GM18907 (cell line): ENCODE results near the gene SNX15.
A peak's percentile ranks its signal among the peaks of the same experiment; 100 is the strongest.
"Not testable (repeated sequence)": the region's sequence is repeated elsewhere in the genome, so short reads cannot be mapped to it uniquely, and the experiment has no call there.

Experiments
- ATAC-seq: cut with Tn5 transposase; IDR thresholded peaks from one replicate; pipeline ENCODE4 v1.9.1; 2021; ENCODE audit warnings: mild to moderate bottlenecking, moderate library complexity; ENCODE audit not compliant: unreplicated experiment

The SNX15 gene

DNA sequence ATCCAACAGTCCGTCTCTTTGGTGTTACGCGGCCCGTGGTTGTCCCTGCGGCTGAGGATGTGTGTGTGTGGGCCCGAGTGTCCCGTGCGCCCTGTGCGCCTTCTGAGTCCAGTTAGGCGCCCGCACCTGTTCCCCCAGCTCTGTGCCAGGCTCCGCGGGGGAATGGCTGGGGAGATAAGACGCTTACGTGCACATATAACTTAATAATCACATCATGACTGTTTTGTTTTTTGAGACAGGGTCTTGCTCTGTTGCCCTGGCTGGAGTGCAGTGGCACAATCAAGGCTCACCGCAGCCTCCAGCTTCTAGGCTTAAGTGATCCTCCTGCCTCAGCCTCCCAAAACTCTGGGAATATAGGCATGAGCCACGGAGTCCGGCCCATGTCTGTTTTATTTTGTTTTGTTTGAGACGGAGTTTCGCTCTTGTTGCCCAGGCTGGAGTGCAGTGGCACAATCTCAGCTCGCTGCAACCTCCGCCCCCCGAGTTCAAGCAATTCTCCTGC is 12.5 kb upstream of the SNX15 start:
- peak; percentile 4 for ATAC-seq

DNA sequence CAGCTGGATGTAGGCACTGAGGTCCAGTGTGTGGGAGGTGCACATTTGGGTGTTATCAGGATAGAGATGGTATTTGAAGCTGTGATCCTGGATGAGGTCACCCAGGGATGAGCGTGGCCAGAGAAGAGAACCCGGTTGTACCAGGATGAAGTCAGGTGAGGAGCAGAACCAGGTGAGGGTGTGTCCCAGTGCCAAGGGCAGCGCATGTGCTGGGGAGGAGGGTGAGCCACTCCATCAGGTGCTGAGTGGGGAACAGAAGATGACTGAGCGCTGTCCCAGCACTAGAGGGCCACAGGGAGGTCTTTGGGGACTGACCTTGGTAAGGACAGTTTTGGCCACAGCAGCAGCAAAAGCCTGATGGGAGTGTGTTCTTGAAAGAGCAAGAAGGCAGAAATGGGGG is 10.5 kb upstream of the SNX15 start:
- no peak for ATAC-seq

DNA sequence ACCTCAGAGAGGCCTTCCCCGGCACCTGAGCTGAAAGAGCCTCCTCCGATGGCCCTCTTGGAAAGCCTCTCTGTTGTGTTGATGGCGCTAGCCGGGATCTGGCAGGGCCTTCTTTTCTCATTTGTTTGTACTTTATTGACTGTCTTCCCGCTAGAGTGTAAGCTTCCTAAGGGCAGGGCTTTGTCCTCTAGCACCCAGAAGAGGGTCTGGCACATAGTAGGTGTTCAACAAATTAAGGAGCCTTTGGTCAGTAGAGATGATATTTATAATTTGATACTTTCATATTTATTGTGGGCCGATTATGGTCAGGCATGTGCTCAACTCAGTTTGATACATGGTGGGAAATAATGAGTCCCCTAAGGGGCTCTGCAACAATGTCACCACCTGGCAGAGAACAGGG is 9.3 kb upstream of the SNX15 start:
- ATAC-seq, result no peak

DNA sequence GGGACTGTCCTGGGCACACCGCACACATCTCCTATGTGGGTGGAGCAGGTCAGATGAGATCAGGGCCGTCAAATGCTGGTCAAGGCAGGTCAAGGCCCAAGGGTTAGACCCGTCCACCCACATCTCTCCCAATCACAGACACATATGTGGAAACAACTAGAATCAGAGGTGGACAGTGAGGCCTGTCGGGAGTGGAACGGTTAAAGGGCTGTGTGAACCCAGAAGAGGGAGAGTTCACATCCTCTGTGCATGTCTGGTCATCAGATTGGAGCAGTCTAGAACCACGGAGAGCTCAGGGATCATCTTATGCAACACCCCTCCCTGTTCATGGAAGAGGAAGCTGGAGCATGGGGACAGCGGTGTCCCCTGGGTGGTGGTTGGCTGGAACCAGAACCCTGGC is 7.4 kb upstream of the SNX15 start:
- no peak for ATAC-seq

DNA sequence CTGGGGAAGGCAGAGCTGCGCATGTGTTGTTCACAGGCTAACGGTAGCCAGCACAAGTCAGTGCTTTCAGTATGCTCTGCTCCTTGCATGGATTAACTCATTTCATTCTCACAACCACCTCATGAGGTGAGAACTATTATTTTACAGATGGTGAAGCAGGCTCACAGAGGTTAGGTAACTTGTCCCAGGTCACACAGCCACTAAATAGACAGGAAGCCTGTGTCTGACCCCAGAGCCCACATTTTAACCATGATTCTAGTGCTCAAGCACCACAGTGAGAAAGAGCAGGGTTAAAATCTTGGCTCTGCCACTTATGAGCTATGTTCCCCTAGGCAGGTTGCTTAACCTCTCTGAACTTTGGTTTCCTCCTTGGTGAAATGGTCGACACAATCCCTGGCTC is 6.2 kb upstream of the SNX15 start:
- no peak for ATAC-seq

DNA sequence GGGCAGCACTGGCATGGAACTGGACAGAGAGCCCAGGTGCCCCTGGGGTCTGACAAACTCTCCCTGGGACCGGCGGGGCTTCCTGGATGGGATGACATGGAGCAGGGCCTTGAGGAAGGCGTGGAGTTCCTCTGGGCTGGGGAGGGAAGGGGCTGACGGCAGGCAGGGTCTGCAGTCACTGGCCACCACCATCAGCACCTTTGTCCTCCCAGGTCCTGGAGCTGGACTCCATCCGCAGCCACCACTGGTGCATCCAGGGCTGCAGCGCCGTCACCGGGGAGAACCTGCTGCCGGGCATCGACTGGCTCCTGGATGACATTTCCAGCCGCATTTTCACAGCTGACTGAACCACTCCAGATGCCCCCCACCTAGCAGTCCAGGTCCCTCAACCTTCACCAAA is 5.7 kb upstream of the SNX15 start:
- ATAC-seq, result no peak

DNA sequence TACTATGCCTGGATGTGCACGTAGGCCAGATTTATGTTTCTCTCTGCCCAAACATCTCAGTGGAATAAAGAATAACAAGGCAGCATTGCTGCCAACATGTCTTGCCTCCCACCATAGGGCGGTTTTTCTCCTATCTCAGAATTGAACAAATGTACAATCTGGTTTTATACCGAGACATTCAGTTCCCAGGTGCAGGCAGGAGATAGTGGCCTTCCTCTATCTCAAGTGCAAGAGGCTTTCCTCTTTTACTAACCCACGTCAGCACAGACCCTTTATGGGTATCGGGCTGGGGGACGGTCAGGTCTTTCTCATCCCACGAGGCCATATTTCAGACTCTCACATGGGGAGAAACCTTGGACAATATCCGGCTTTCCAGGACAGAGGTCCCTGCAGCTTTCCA is 3.7 kb upstream of the SNX15 start:
- ATAC-seq, result not testable (repeated sequence)

DNA sequence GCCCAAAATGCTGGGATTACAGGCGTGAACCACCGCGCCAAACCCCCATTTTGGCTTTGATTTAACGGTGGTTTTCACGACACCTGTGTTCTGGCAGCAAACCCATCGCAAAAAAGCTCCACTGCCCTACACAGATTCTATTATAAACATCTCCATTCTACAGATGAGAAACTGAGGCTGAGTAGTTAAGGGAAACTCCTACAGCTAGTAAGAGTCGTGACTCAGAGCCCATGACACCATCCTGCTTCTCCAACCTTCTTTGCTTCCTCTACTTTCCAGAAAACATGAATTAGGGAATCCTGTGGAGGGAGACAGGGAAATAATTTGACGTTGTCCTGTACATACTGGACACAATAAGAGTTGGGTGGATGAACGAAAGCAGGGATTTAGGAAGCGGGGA is 429 bp upstream of the SNX15 start:
- no peak for ATAC-seq

DNA sequence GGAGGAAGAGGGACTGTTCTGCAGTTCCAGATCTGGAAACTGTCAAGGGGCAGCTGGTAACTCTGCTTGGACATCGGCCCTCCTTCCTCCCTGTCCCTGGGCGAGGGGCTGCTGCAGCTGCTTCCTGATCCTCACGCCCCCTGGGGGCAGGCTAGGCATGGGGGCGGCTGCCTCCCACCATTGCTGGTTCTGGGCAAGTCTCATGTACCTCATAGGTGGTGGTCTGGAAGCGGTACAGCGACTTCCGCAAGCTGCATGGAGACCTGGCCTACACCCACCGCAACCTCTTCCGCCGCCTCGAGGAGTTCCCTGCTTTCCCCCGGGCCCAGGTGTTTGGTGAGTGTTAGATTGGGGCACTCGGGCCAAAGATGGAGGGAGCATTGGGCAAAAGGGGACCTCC is 5.0 kb downstream of the SNX15 start:
- no peak for ATAC-seq

DNA sequence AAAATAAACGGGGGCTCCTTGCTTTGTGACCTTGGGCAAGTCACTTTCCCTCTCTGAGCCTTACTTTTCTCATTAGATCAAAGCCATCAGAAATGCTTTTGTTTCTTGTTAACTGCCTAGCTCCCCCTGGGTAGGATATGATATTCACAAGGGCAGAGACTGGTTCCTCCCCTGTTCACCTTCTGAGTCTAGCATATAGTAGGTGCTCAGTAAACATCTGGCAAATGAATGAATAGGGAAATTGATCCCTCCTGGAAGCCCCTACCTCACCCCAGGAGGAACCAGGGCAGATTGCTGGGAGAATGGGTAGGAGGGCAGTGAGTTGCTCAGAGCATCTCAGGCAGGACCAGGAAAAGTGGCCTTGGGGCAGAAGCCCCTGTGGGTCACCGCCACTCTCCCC is 7.2 kb downstream of the SNX15 start:
- ATAC-seq, result no peak

DNA sequence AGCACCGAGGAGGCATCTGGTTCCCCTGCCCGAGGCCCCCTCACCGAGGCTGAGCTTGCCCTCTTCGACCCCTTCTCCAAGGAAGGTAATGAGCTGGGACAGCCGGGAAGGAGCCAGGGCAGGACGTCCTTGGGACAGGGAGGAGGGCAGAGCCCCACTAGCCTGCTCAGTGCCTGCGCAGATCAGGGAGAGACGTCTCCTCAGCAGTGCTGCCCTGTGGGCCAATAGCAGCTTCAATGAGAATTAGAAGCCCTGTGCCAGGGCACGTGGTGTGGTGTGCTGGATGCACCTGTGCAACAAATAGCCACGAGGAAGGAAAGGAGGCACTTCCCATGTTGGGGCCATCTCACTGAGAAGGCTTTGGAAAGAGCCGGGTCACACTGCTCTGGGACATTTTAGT is 8.3 kb downstream of the SNX15 start:
- ATAC-seq, result no peak

DNA sequence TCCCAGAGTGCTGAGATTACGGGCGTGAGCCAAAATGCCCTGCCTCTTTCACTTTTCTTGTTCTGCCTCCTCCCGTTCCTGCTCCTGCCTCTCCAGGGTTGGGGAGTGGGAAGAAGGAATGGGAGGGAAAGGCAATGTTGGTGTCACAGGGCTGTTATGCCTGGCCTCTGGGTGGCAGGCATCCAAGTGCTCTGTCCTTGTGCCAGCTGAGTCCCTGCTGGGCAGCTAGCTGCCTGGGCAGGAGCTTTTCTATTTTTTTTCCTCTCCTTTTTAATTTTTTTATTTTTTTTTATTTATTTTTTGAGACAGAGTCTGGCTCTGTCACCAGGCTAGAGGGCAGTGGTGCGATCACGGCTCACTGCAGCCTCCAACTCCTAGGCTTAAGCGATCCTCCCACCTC is 9.7 kb downstream of the SNX15 start:
- ATAC-seq, result no peak

DNA sequence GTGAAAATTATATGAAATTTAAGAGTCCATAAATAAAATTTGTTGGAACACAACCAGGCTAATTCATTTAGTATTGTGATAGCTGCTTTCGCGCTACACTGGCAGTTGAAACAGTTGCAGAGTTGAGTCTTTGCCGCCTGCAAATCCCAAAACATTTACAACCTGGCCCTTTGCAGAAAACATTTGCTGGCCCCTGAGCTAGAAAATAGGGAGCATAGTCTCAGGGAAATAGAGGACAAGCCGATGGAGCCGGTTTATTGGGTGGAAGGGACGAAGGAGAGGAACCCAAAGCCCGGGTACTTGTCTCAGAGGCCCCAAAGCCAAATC is 13.2 kb downstream of the SNX15 start:
- ATAC-seq, result no peak

DNA sequence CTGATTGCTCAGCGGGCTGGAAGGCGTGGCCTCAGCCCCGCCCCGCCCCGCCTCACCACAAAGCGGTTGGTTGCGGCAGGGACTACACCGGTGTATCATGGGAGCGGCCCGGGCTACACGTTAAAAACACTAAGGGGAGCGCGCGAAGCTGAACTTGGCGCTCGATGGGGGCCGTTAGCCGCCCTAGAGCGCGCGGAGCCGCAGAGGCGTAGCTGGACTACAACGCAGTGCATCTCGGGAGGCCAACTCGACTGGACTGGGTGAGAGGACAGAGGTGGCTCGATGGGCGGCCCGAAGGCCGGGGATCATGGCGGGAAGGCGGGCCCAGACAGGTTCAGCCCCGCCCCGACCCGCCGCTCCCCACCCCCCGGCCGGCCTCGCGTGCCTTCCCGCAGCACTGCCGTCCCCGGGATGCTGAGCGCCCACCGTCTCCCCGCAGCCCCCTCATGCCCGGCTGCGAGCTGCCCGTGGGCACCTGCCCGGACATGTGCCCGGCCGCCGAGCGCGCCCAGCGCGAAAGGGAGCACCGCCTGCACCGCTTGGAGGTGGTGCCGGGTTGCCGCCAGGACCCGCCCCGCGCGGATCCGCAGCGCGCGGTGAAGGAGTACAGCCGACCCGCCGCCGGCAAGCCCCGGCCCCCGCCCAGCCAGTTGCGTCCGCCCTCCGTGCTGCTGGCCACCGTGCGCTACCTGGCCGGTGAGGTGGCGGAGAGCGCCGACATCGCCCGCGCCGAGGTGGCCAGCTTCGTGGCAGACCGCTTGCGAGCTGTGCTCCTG is 13.8 kb downstream of the SNX15 start, which contains the start of gene SAC3D1:
Gene SAC3D1 (plus strand): TSS at position 364 of the 776 bp plus-strand sequence. CDS start 83 bp downstream, at position 447.
- ATAC-seq, result peak; percentile 82

DNA sequence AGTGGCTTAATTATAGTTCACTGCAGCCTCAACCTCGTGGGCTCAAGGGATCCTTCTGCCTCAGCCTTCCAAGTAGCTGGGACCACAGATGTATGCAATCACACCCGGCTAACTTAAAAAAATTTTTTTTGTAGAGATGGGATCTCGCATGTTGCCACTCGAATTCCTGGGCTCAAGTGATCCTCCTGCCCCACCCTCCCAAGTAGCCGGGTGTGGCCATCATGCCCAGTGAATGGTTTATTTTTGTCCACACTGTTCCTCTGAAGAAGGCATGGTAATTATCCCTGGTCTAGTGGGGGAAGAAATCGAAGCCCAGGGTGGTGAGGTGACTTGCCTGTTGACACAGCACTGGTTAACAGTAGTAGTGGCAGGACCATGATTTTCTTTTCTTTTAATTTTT is 15.7 kb downstream of the SNX15 start:
- ATAC-seq, result no peak

DNA sequence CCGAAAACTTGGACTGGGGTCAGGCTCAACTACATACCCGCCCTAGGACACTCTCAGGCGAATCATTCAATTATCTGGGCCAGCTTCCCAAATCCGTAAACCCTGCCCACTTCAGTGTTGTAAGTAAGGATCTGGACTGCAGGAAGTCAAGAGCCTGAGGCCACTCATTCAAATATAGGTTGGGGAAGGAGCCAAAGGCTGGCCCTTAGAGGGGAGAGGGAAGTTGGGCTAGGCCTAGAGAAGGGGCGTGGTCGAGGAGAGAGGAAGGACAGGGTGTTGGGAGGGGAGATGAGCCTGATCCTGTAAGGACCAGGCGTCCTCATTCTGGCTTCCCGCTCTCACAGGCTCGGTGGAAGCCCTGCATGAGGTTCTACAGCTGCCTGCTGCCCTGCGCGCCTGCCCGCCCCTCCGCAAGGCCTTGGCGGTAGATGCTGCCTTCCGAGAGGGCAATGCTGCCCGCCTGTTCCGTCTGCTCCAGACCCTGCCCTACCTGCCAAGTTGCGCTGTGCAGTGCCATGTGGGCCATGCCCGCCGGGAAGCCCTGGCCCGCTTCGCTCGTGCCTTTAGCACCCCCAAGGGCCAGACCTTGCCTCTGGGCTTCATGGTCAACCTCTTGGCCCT is 16.8 kb downstream of the SNX15 start:
- ATAC-seq, result no peak

DNA sequence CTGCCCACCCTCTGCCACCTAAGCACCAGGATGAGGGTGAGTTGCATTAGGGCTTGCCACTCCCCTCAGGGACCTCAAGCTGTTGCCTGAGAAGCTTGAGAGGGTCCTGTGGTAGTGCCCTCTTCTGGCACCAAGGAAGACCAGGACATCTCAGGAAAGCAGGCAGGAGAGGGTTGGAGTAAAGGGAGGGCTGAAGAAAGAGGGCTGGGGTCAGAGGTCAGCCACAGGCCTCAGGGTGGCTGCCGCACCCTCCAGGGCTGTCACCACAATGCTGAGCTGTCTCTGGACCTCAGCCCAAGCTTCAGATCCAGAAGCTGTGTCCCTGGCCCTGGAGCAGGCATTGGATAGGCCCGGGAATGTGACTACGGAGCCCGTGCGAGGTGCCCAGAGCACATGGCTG is 17.8 kb downstream of the SNX15 start:
- ATAC-seq, result no peak

DNA sequence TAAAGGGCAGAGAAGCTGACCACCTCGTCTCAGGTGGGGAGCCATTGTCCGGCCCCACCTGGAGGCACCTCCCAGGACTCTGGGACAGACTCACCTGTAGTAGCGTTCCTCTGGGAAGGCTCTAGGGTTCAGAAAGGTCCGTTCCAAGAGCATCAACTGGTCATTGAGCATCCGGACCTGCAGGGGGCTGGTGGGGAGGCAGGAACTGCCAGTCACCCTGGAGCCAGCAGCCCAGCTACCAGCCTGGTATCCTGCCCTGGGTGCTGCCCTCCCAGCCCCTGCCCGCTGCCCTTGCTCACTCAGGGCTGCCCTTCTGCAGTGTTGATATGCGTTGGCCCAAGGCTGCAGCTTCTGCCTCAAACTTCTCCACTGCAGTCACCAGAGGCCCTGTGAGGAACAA is 18.5 kb downstream of the SNX15 start:
- ATAC-seq, result no peak

DNA sequence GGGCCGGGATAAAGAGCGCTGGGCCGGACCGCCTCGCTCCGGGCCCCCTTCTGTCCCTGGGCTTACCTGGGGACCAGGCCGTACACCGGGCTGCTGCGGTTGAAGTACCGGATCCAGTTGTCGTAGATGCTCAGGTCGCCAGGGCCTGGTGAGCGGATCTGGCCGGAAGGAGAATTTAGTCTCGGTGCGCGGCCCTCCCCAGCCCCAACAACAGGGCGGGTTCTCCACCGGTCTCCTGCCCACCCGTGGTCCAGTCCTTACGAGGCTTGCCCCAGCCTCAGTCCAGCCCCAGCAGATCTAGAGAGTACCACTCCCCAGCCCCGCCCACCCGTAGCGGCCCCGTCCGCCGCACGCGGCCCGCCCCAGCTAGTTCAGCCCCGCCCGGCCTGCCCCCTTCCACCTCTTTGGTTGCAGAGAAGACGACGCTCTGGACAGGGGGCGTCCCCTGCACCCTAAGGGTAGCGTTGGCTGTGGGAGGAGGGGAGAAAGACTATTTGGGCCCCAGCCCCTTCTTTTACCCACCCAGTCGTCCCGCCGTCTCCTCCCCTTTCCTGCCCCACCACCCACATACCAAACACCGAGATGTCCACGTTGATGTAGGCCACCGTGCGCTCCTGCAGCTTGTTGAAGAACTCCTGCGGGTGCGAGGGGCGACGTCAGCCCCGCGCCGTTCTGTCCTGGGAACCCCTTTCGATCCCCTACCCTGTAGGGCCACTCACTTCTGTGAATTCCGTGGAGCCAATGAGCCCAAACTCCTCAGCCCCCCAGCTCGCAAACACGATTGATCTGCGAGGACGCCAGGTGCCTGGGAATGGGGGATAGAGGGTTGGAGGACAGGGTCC is 20.6 kb downstream of the SNX15 start:
- ATAC-seq, result no peak

DNA sequence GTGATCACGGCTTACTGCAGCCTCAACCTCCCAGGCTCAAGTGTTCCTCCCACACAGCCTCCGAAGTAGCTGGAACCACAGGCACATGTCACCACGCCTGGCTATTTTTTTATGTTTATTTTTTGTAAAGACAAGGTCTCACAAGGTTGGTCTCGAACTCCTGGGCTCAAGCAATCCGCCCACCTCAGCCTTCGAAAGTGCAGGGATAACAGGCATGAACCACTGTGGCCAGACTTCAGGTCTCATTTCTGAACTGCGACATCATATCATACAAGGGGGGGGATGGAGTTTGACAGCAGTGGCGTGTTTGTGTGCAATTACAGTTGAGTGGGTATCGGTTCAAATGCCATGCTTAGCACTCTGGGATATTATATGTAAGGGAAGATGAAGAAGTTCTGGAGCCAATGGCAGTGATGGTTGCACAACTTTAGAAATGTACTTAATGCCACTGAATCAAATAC is 24.2 kb downstream of the SNX15 start:
- ATAC-seq, result no peak

DNA sequence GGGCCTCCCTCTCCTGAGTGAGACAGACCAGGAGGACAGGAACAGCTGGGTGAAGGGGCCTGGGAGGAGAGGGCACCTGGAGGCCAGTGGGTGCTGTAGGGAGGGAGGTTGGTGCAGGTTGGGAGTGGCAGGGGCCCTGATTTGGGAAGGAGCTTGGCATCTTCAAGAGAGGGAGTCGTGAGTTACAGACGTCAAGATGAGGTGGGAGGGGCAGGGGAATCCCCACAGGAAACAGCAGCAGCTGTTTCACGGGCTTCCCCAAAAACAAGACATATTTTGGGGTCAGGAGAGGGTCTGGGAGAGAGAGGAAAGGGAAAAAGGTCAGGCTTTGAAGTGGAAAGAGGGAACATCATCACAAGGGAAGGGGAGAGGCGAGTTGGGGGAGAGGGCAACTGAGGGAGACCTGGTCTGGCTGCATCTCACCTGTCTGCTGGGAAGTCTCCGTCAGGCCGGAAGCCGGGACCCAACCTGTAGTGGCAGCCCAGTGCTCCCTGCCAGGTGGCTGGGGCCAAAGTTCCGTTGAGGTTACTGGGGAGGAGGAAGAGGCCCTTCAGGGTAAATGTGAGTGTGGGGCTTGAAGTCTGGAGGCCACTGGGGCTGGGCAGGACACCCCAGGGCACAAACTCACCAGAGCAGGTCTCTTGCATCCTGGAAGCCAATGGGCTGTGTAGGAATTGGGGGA is 26.7 kb downstream of the SNX15 start:
- ATAC-seq, result no peak
